Measurements from ENCODE around the gene TNFRSF14. TPM values are rescaled to one million over a fixed set of nuclear protein-coding genes. Genes with fewer than 3 reads are reported as not detected.

Gene TNFRSF14
- total RNA-seq, 1 donor from 2014 or later, result 8.6 TPM

- DNase-seq (ENCODE audit: low read depth), result peak; percentile 99
Observed at GRCh38 chr1:2586154-2587070, 30.2 kb downstream of the TNFRSF14 start, which contains the start of gene PRXL2B. Gene PRXL2B (plus strand): TSS chr1:2586777. CDS start chr1:2586886, 109 bp downstream.

- no peak for DNase-seq (ENCODE audit: low read depth)
Observed at GRCh38 chr1:2587071-2587859, 31.1 kb downstream of the TNFRSF14 start.

- no peak for DNase-seq (ENCODE audit: low read depth)
Observed at GRCh38 chr1:2587860-2588571, 31.8 kb downstream of the TNFRSF14 start.

GRCh38 chr1:2588661-2589430, 32.7 kb downstream of the TNFRSF14 start:
- DNase-seq (ENCODE audit: low read depth), result no peak

- DNase-seq (ENCODE audit: low read depth), result no peak
Observed at GRCh38 chr1:2589431-2590232, 33.5 kb downstream of the TNFRSF14 start.

- no peak for DNase-seq (ENCODE audit: low read depth)
Observed at GRCh38 chr1:2590233-2591141, 34.3 kb downstream of the TNFRSF14 start.

GRCh38 chr1:2591233-2591580, 35.0 kb downstream of the TNFRSF14 start:
- no peak for DNase-seq (ENCODE audit: low read depth)

- DNase-seq (ENCODE audit: low read depth), result no peak
Observed at GRCh38 chr1:2591581-2592261, 35.5 kb downstream of the TNFRSF14 start.

GRCh38 chr1:2592672-2593071, 36.5 kb downstream of the TNFRSF14 start:
- DNase-seq (ENCODE audit: low read depth), result no peak

- DNase-seq (ENCODE audit: low read depth), result no peak
Observed at GRCh38 chr1:2593251-2593878, 37.2 kb downstream of the TNFRSF14 start.

- DNase-seq (ENCODE audit: low read depth), result peak; percentile 18
Observed at GRCh38 chr1:2594001-2594640, 38.0 kb downstream of the TNFRSF14 start.

- DNase-seq (ENCODE audit: low read depth), result no peak
Observed at GRCh38 chr1:2594641-2595131, 38.5 kb downstream of the TNFRSF14 start.

GRCh38 chr1:2595261-2595811, 39.2 kb downstream of the TNFRSF14 start:
- no peak for DNase-seq (ENCODE audit: low read depth)

- no peak for DNase-seq (ENCODE audit: low read depth)
Observed at GRCh38 chr1:2595812-2596529, 39.8 kb downstream of the TNFRSF14 start.

GRCh38 chr1:2596530-2597333, 40.6 kb downstream of the TNFRSF14 start:
- DNase-seq (ENCODE audit: low read depth), result peak; percentile 22

Measured in myocyte (in vitro differentiated cells).